ENCODE data around the gene LONP1.

The LONP1 gene

GRCh38 chr19:5679289-5680083, 40.5 kb downstream of the LONP1 start:
- Histone ChIP-seq H2AFZ (ENCODE audit: low read depth) (peak overlapping the region; percentile 95), H3K9ac (peak overlapping the region; percentile 92), H3K79me2 (ENCODE audit: insufficient read depth, low read depth) (no peaks in the 10 kb centered on the region), H3K27me3 (ENCODE audit: insufficient read depth, low read depth) (peaks cover 3% of the 10 kb centered on the region; the same call in 1 of the 2 replicates), H3K27ac (peak overlapping the region; percentile 83; the same call in 1 of the 2 replicates), H3K36me3 (ENCODE audit: insufficient read depth) (no peaks in the 10 kb centered on the region), H3K4me1 (ENCODE audit: low read depth, poor library complexity, severe bottlenecking) (peaks cover 4% of the 10 kb centered on the region), H4K20me1 (ENCODE audit: insufficient read depth) (no peaks in the 10 kb centered on the region), H3K4me3 (IDR thresholded peaks at IDR 0.05; ENCODE audit: insufficient read depth, low read depth, low read length) (peak overlapping the region; percentile 40), H3K4me2 (peak overlapping the region; percentile 89)
- no peak for TF ChIP-seq CTCF (conservative IDR thresholded peaks at IDR 0.05; ENCODE audit: low read depth, low read length)

- no peak overlapping the region for H3K4me3 ChIP-seq (IDR thresholded peaks at IDR 0.05; ENCODE audit: insufficient read depth, low read depth, low read length)
- no peaks in the 10 kb centered on the region for H4K20me1 ChIP-seq (ENCODE audit: insufficient read depth)
- no peaks in the 10 kb centered on the region for H3K36me3 ChIP-seq (ENCODE audit: insufficient read depth)
- no peak overlapping the region for H3K4me2 ChIP-seq
- peaks cover 3% of the 10 kb centered on the region; the same call in 1 of the 2 replicates for H3K27me3 ChIP-seq (ENCODE audit: insufficient read depth, low read depth)
- H2AFZ ChIP-seq (ENCODE audit: low read depth) = no peak overlapping the region
- H3K4me1 ChIP-seq (ENCODE audit: low read depth, poor library complexity, severe bottlenecking) = peaks cover 4% of the 10 kb centered on the region
- no peak overlapping the region for H3K27ac ChIP-seq
- no peak for TF ChIP-seq CTCF (conservative IDR thresholded peaks at IDR 0.05; ENCODE audit: low read depth, low read length)
- no peak overlapping the region for H3K9ac ChIP-seq
- H3K79me2 ChIP-seq (ENCODE audit: insufficient read depth, low read depth) = no peaks in the 10 kb centered on the region
Observed at GRCh38 chr19:5678071-5678718, 41.8 kb downstream of the LONP1 start.

GRCh38 chr19:5677580-5677979, 42.4 kb downstream of the LONP1 start:
- peaks cover 4% of the 10 kb centered on the region for H3K4me1 ChIP-seq (ENCODE audit: low read depth, poor library complexity, severe bottlenecking)
- no peak for TF ChIP-seq CTCF (conservative IDR thresholded peaks at IDR 0.05; ENCODE audit: low read depth, low read length)
- no peak overlapping the region for H3K9ac ChIP-seq
- no peak overlapping the region for H3K4me2 ChIP-seq
- no peaks in the 10 kb centered on the region for H3K36me3 ChIP-seq (ENCODE audit: insufficient read depth)
- no peaks in the 10 kb centered on the region for H4K20me1 ChIP-seq (ENCODE audit: insufficient read depth)
- peaks cover 3% of the 10 kb centered on the region; the same call in 1 of the 2 replicates for H3K27me3 ChIP-seq (ENCODE audit: insufficient read depth, low read depth)
- H2AFZ ChIP-seq (ENCODE audit: low read depth) = no peak overlapping the region
- no peak overlapping the region for H3K4me3 ChIP-seq (IDR thresholded peaks at IDR 0.05; ENCODE audit: insufficient read depth, low read depth, low read length)
- H3K27ac ChIP-seq = no peak overlapping the region
- no peaks in the 10 kb centered on the region for H3K79me2 ChIP-seq (ENCODE audit: insufficient read depth, low read depth)

GRCh38 chr19:5677136-5677535, 42.8 kb downstream of the LONP1 start:
- no peak overlapping the region for H3K27ac ChIP-seq
- H4K20me1 ChIP-seq (ENCODE audit: insufficient read depth) = no peaks in the 10 kb centered on the region
- peaks cover 4% of the 10 kb centered on the region for H3K4me1 ChIP-seq (ENCODE audit: low read depth, poor library complexity, severe bottlenecking)
- H2AFZ ChIP-seq (ENCODE audit: low read depth) = no peak overlapping the region
- no peaks in the 10 kb centered on the region for H3K79me2 ChIP-seq (ENCODE audit: insufficient read depth, low read depth)
- H3K4me2 ChIP-seq = no peak overlapping the region
- no peaks in the 10 kb centered on the region for H3K36me3 ChIP-seq (ENCODE audit: insufficient read depth)
- TF ChIP-seq CTCF (conservative IDR thresholded peaks at IDR 0.05; ENCODE audit: low read depth, low read length) = no peak
- no peak overlapping the region for H3K9ac ChIP-seq
- H3K27me3 ChIP-seq (ENCODE audit: insufficient read depth, low read depth) = peaks cover 3% of the 10 kb centered on the region; the same call in 1 of the 2 replicates
- no peak overlapping the region for H3K4me3 ChIP-seq (IDR thresholded peaks at IDR 0.05; ENCODE audit: insufficient read depth, low read depth, low read length)
